Measurements from ENCODE around the gene LGALS14.

DNA sequence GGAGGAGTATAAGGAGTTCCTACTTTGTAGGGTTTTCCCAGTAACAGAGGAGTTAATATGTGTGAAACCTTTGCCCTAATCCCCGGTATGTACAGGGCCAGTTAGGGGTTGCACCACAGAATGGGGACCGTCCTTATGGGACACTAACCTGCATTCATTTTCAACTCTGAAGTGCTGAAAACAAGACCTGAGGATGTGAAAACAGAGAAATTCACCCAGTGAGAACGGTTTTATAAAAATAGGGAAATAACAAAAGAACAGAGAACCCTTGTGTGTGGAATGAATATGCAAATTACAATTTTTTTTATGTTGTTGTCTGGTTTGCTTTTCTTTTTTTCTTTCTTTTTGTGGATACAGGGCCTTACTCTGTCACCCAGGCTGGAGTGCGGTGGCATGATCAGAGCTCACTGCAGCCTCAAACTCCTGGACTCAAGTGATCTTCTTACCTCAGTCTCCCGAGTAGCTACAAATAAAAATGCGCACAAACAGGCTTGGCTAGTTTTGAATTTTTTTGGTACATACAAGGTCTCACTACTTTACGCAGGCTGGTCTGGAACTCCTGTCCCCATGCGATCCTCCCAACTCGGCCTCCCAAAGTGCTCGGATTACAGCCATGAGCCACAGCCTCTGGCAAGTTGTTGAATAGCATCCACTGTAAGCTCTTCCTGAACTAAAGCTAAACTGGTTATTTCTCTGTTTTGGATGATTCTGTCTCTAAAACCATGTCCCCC, 23.0 kb downstream of the LGALS14 start:
- TF ChIP-seq ESRRG (CRISPR knock-in tag; IDR thresholded peaks at IDR 0.05) (no peak), CSDC2 (CRISPR knock-in tag; IDR thresholded peaks at IDR 0.05) (no peak), BACH2 (CRISPR knock-in tag; IDR thresholded peaks at IDR 0.05; ENCODE audit: borderline replicate concordance) (no peak), RARB (CRISPR knock-in tag; IDR thresholded peaks at IDR 0.05) (no peak), ZFP30 (CRISPR knock-in tag; IDR thresholded peaks at IDR 0.05) (no peak), OSR1 (CRISPR knock-in tag; IDR thresholded peaks at IDR 0.05) (no peak), ZC3H10 (CRISPR knock-in tag; IDR thresholded peaks at IDR 0.05) (no peak), TCF4 (CRISPR knock-in tag; IDR thresholded peaks at IDR 0.05; ENCODE audit: borderline replicate concordance) (no peak)
- TF ChIP-seq, protein P1, sequence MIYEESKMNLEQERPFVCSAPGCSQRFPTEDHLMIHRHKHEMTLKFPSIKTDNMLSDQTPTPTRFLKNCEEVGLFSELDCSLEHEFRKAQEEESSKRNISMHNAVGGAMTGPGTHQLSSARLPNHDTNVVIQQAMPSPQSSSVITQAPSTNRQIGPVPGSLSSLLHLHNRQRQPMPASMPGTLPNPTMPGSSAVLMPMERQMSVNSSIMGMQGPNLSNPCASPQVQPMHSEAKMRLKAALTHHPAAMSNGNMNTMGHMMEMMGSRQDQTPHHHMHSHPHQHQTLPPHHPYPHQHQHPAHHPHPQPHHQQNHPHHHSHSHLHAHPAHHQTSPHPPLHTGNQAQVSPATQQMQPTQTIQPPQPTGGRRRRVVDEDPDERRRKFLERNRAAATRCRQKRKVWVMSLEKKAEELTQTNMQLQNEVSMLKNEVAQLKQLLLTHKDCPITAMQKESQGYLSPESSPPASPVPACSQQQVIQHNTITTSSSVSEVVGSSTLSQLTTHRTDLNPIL (CRISPR knock-in tag; IDR thresholded peaks at IDR 0.05; ENCODE audit: low read depth) = no peak
- TF ChIP-seq, protein P2, sequence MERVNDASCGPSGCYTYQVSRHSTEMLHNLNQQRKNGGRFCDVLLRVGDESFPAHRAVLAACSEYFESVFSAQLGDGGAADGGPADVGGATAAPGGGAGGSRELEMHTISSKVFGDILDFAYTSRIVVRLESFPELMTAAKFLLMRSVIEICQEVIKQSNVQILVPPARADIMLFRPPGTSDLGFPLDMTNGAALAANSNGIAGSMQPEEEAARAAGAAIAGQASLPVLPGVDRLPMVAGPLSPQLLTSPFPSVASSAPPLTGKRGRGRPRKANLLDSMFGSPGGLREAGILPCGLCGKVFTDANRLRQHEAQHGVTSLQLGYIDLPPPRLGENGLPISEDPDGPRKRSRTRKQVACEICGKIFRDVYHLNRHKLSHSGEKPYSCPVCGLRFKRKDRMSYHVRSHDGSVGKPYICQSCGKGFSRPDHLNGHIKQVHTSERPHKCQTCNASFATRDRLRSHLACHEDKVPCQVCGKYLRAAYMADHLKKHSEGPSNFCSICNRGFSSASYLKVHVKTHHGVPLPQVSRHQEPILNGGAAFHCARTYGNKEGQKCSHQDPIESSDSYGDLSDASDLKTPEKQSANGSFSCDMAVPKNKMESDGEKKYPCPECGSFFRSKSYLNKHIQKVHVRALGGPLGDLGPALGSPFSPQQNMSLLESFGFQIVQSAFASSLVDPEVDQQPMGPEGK (CRISPR knock-in tag; IDR thresholded peaks at IDR 0.05; ENCODE audit: borderline replicate concordance) = no peak
- TF ChIP-seq, protein P3, sequence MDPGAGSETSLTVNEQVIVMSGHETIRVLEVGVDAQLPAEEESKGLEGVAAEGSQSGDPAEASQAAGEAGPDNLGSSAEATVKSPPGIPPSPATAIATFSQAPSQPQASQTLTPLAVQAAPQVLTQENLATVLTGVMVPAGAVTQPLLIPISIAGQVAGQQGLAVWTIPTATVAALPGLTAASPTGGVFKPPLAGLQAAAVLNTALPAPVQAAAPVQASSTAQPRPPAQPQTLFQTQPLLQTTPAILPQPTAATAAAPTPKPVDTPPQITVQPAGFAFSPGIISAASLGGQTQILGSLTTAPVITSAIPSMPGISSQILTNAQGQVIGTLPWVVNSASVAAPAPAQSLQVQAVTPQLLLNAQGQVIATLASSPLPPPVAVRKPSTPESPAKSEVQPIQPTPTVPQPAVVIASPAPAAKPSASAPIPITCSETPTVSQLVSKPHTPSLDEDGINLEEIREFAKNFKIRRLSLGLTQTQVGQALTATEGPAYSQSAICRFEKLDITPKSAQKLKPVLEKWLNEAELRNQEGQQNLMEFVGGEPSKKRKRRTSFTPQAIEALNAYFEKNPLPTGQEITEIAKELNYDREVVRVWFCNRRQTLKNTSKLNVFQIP (CRISPR knock-in tag; IDR thresholded peaks at IDR 0.05; ENCODE audit: borderline replicate concordance, low read depth) = no peak
- TF ChIP-seq, protein P4, sequence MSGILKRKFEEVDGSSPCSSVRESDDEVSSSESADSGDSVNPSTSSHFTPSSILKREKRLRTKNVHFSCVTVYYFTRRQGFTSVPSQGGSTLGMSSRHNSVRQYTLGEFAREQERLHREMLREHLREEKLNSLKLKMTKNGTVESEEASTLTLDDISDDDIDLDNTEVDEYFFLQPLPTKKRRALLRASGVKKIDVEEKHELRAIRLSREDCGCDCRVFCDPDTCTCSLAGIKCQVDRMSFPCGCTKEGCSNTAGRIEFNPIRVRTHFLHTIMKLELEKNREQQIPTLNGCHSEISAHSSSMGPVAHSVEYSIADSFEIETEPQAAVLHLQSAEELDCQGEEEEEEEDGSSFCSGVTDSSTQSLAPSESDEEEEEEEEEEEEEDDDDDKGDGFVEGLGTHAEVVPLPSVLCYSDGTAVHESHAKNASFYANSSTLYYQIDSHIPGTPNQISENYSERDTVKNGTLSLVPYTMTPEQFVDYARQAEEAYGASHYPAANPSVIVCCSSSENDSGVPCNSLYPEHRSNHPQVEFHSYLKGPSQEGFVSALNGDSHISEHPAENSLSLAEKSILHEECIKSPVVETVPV (CRISPR knock-in tag; IDR thresholded peaks at IDR 0.05) = no peak
- TF ChIP-seq, protein P5, sequence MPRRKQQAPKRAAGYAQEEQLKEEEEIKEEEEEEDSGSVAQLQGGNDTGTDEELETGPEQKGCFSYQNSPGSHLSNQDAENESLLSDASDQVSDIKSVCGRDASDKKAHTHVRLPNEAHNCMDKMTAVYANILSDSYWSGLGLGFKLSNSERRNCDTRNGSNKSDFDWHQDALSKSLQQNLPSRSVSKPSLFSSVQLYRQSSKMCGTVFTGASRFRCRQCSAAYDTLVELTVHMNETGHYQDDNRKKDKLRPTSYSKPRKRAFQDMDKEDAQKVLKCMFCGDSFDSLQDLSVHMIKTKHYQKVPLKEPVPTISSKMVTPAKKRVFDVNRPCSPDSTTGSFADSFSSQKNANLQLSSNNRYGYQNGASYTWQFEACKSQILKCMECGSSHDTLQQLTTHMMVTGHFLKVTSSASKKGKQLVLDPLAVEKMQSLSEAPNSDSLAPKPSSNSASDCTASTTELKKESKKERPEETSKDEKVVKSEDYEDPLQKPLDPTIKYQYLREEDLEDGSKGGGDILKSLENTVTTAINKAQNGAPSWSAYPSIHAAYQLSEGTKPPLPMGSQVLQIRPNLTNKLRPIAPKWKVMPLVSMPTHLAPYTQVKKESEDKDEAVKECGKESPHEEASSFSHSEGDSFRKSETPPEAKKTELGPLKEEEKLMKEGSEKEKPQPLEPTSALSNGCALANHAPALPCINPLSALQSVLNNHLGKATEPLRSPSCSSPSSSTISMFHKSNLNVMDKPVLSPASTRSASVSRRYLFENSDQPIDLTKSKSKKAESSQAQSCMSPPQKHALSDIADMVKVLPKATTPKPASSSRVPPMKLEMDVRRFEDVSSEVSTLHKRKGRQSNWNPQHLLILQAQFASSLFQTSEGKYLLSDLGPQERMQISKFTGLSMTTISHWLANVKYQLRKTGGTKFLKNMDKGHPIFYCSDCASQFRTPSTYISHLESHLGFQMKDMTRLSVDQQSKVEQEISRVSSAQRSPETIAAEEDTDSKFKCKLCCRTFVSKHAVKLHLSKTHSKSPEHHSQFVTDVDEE (CRISPR knock-in tag; IDR thresholded peaks at IDR 0.05) = no peak
